ENCODE data around the gene KIF11. TPM values are rescaled to one million over a fixed set of nuclear protein-coding genes. Genes with fewer than 3 reads are reported as not detected.
A peak's percentile ranks its signal among the peaks of the same experiment; 100 is the strongest.

The KIF11 gene
- total and polyA plus RNA-seq, 2 of the 13 experiments (the other 11 are each of a cell fraction or from before 2014, with no cell fraction given): 8.7 to 38.4 TPM

DNA sequence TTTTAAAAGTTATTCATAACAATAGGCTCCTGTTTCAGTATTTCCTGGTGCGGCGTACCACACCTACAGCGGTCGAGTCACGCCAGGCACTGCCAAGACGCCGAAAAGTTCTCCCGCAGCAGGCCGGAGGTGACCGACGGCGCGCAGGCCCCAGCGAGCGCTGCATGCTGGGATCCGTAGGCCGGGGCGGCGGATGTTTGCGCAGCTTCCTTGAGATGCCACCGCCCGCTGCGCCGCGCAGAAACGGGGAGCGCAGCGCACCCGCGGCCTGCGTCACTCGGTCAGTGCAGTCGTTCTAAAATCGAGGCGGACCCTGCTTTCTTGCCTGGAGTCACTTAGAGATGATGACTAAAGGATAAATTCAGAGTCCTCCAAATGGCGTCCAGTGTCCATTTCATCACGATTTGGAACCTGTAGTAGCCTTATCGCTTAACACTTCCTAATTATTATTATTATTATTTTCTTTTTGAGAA, 1.3 kb upstream of the KIF11 start (continued):
- TF ChIP-seq, protein P1, sequence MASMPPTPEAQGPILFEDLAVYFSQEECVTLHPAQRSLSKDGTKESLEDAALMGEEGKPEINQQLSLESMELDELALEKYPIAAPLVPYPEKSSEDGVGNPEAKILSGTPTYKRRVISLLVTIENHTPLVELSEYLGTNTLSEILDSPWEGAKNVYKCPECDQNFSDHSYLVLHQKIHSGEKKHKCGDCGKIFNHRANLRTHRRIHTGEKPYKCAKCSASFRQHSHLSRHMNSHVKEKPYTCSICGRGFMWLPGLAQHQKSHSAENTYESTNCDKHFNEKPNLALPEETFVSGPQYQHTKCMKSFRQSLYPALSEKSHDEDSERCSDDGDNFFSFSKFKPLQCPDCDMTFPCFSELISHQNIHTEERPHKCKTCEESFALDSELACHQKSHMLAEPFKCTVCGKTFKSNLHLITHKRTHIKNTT (CRISPR knock-in tag; IDR thresholded peaks at IDR 0.05): no peak
- TF ChIP-seq, protein P2, sequence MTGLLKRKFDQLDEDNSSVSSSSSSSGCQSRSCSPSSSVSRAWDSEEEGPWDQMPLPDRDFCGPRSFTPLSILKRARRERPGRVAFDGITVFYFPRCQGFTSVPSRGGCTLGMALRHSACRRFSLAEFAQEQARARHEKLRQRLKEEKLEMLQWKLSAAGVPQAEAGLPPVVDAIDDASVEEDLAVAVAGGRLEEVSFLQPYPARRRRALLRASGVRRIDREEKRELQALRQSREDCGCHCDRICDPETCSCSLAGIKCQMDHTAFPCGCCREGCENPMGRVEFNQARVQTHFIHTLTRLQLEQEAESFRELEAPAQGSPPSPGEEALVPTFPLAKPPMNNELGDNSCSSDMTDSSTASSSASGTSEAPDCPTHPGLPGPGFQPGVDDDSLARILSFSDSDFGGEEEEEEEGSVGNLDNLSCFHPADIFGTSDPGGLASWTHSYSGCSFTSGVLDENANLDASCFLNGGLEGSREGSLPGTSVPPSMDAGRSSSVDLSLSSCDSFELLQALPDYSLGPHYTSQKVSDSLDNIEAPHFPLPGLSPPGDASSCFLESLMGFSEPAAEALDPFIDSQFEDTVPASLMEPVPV (CRISPR knock-in tag; IDR thresholded peaks at IDR 0.05): peak; percentile 65
- TF ChIP-seq CENPT (CRISPR knock-in tag; IDR thresholded peaks at IDR 0.05; ENCODE audit: low read depth) (no peak), DPF2 (CRISPR knock-in tag; IDR thresholded peaks at IDR 0.05; ENCODE audit: borderline replicate concordance, low read depth) (no peak), ZNF747 (CRISPR knock-in tag; IDR thresholded peaks at IDR 0.05; ENCODE audit: borderline replicate concordance) (0 out of 2 replicates have a peak, but pooled peaks have one; percentile 36), NR3C1 (CRISPR knock-in tag; IDR thresholded peaks at IDR 0.05) (no peak), NCOA5 (CRISPR knock-in tag; IDR thresholded peaks at IDR 0.05) (no peak), ZNF143 (CRISPR knock-in tag; IDR thresholded peaks at IDR 0.05) (peak; percentile 94), ONECUT2 (CRISPR knock-in tag; IDR thresholded peaks at IDR 0.05) (no peak), ZNF24 (IDR thresholded peaks at IDR 0.05) (no peak), SMAD9 (CRISPR knock-in tag; IDR thresholded peaks at IDR 0.05) (no peak), CCAR2 (optimal IDR thresholded peaks at IDR 0.05; ENCODE audit: low read depth, low read length) (no peak), ARHGAP35 (CRISPR knock-in tag; IDR thresholded peaks at IDR 0.05; ENCODE audit: borderline replicate concordance) (no peak), ELF4 (CRISPR knock-in tag; IDR thresholded peaks at IDR 0.05; ENCODE audit: borderline replicate concordance) (no peak), SMAD3 (CRISPR knock-in tag; IDR thresholded peaks at IDR 0.05) (no peak; the same call in 1 of the 2 replicates), SUZ12 (IDR thresholded peaks at IDR 0.05; ENCODE audit: low read depth, low read length) (no peak; the same call in 1 of the 2 replicates), NR2C2 (CRISPR knock-in tag; IDR thresholded peaks at IDR 0.05; ENCODE audit: borderline replicate concordance) (peak; percentile 74), ZNF605 (CRISPR knock-in tag; IDR thresholded peaks at IDR 0.05) (no peak)
- TF ChIP-seq, protein P3, sequence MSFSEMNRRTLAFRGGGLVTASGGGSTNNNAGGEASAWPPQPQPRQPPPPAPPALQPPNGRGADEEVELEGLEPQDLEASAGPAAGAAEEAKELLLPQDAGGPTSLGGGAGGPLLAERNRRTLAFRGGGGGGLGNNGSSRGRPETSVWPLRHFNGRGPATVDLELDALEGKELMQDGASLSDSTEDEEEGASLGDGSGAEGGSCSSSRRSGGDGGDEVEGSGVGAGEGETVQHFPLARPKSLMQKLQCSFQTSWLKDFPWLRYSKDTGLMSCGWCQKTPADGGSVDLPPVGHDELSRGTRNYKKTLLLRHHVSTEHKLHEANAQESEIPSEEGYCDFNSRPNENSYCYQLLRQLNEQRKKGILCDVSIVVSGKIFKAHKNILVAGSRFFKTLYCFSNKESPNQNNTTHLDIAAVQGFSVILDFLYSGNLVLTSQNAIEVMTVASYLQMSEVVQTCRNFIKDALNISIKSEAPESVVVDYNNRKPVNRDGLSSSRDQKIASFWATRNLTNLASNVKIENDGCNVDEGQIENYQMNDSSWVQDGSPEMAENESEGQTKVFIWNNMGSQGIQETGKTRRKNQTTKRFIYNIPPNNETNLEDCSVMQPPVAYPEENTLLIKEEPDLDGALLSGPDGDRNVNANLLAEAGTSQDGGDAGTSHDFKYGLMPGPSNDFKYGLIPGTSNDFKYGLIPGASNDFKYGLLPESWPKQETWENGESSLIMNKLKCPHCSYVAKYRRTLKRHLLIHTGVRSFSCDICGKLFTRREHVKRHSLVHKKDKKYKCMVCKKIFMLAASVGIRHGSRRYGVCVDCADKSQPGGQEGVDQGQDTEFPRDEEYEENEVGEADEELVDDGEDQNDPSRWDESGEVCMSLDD (CRISPR knock-in tag; IDR thresholded peaks at IDR 0.05; ENCODE audit: borderline replicate concordance): peak; percentile 50; the same call in 1 of the 2 replicates
- TF ChIP-seq, protein P4, sequence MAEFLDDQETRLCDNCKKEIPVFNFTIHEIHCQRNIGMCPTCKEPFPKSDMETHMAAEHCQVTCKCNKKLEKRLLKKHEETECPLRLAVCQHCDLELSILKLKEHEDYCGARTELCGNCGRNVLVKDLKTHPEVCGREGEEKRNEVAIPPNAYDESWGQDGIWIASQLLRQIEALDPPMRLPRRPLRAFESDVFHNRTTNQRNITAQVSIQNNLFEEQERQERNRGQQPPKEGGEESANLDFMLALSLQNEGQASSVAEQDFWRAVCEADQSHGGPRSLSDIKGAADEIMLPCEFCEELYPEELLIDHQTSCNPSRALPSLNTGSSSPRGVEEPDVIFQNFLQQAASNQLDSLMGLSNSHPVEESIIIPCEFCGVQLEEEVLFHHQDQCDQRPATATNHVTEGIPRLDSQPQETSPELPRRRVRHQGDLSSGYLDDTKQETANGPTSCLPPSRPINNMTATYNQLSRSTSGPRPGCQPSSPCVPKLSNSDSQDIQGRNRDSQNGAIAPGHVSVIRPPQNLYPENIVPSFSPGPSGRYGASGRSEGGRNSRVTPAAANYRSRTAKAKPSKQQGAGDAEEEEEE (CRISPR knock-in tag; IDR thresholded peaks at IDR 0.05; ENCODE audit: borderline replicate concordance): no peak
- TF ChIP-seq, protein P5, sequence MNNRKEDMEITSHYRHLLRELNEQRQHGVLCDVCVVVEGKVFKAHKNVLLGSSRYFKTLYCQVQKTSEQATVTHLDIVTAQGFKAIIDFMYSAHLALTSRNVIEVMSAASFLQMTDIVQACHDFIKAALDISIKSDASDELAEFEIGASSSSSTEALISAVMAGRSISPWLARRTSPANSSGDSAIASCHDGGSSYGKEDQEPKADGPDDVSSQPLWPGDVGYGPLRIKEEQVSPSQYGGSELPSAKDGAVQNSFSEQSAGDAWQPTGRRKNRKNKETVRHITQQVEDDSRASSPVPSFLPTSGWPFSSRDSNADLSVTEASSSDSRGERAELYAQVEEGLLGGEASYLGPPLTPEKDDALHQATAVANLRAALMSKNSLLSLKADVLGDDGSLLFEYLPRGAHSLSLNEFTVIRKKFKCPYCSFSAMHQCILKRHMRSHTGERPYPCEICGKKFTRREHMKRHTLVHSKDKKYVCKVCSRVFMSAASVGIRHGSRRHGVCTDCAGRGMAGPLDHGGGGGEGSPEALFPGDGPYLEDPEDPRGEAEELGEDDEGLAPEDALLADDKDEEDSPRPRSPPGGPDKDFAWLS (CRISPR knock-in tag; IDR thresholded peaks at IDR 0.05; ENCODE audit: borderline replicate concordance): no peak

All from HepG2 (cell line).